ENCODE measurements around the gene SLC4A1.

The SLC4A1 gene

GRCh38 chr17:44219616-44220212 is 48.2 kb downstream of the SLC4A1 start, which contains the start of gene UBTF:
TSS of gene UBTF (minus strand) at chr17:44219675. CDS start at chr17:44218229, 1,446 bp downstream.
- peak; percentile 62 for DNase-seq

DNA sequence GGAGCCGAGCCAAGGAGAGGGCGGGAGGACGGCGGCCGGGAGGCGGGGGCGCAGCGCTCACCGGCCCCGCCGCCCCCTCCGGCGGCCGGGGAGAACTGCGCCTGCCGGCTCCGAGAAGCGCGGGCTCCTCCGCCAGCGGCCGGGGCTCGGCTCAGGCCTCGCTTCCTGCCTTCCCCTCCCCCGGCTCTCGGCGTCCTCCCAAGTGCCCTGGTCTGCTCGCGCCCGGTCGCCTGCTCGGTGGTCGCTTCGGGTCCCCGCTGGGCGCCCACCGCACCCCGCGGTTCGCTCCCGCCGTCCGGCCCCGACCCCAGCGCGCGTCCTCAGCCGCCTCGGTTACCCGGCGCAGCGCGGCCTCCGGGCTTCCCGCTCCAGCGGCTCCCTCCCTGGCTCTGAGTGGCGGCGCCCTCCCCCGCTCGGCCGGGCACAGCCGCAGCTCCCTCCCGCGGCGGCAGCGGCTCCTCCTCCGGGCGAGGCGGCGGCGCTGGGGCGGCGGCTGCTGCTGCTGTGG is 48.8 kb downstream of the SLC4A1 start:
- DNase-seq, result peak; percentile 59

DNA sequence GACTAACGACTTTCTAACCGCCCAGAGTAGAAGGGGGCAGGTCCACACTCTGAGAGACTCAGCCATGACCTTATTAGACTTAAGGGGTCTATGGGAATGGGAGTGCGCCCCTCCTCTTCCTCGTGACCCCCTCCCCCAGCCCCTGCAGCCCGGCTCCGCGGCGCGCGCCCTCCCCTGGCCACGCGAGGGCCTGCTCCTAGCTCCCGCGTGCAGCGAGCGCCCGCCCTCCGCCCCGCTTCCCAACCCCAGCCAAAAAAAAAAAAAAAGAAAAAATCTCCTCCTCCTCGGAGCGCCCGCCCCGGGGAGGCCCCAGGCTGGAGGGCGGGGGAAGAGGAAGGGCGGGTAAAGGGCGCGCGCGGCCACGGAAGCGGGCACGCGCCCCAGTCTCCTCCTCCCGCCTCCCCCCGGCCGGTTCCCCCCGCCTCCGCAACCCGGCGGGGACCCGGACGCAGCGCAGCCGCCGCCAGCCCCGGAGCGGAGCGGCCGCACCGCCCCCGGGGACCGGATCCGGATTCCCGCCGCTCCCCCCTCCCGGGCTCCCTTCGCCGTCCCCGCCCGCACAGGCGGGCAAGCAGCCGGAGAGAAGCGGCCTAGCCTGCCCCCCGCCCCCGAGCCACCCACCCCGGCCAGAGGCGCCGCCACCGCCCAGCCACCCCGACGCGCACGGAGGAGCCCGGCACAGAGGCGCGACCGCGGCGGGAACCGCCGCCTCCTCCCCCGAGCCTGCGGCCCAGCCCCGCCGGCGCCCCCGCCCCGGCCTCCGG is 49.4 kb downstream of the SLC4A1 start:
- DNase-seq, result peak; percentile 83

DNA sequence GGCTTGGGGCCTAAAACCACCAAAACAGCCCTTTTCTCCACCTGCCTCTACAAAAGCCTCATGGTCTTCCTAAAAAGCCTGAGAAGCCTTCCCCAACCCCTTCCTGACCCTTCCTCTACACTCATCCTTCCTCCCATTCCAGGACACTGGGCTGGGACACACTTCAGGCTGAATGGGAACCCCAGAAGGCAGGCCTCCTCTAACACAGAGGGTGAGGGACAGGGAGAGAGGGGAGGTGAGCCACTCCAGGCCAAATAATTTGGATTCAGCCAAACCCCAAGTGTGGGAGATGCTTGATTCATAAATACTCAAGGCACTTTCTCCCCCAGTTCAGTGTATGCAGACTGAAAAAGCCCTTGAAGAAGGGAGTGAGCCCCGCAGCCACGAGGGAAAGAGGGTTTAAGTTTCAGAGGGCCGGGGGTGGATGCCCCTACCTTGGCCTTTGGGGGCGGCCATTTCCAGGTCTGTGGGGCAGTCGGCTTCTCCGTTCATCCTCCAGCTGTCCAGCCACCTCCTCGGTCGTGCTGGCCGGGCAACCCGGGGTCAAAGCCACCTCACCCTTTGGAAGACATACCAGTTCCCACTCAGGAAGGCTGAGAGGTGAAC is 50.1 kb downstream of the SLC4A1 start:
- no peak for DNase-seq

- no peak for DNase-seq
Measured at GRCh38 chr17:44216694-44217093, 51.2 kb downstream of the SLC4A1 start.

DNA sequence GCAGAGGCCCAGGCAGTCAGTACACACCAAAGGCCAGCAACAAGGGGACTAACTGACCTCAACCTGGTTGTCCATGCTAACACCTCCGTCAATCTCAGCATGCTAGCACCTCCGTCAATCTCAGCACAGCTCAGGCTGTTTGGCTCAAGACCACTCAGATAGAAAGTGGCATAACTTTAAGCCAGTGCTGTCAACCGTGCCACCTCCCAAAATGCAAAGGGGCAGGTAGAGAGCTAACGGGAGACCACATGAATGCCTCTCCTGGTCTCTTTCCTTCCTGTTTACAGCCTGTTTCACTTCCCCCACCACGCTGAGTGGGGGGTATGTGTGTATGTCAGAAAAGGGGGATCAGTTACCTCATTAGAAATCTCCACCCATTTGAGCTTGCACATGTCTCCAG is 51.8 kb downstream of the SLC4A1 start:
- DNase-seq, result no peak

DNA sequence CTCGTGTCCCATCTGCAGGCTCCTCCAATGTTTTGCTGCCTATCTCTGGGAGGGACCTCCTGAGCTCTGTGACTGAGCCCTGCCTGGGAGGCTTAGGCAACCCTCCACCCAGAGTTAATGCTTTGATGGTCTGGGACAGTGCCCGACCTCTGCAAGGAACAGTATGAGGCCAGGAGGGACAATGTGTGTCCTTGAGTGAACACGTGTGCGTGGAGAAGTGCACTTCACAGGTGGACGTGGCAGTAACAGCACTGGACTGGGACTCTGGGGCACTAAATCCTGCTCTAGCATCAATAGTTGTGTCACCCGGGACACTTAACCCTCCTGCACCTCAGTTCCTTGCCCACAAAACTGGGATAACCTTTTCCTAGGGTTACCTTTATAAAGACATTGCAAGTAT is 53.0 kb downstream of the SLC4A1 start:
- DNase-seq, result no peak

GRCh38 chr17:44214230-44214494 is 53.8 kb downstream of the SLC4A1 start:
- DNase-seq, result no peak

DNA sequence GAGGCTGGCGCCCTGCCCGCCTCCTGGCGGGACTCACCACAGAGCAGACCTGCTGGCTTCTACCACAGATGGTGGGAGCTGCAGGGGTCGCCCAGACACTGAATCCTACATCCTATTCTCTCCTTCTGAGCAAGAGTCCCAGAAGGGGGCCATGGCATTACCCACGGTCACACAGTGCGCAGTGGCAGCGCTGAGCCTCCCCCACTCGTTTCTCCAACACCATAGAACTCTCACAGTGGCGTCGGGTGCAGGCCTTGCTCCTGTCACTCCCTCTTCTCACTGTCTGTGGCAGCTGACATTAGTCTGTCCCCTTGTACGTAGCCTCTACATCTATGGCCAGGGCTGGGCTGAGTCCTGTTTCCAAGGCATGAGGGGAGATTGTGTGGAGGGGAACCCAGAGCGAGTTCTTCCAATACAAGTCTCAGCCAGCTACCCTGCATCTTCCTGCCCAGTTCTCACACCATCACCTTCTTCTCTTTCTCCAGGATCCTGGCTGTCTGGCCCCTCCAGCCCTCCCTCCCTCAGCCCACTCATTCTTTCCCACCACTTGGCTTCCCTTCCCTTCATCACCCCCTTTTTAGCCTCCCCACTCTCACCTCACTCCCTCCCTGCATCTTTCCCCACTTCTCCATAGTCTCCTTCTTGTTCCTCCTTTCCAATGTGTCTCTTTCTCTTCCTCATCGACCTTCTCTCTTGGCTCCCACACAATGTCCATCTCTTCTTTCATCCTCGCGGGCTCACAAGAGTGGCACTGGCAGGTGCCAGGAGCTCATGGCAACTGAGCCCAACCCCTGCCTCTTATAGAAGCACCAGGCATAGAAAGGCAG is 54.3 kb downstream of the SLC4A1 start:
- no peak for DNase-seq

- no peak for DNase-seq
Measured at GRCh38 chr17:44212507-44213402, 55.2 kb downstream of the SLC4A1 start.

DNA sequence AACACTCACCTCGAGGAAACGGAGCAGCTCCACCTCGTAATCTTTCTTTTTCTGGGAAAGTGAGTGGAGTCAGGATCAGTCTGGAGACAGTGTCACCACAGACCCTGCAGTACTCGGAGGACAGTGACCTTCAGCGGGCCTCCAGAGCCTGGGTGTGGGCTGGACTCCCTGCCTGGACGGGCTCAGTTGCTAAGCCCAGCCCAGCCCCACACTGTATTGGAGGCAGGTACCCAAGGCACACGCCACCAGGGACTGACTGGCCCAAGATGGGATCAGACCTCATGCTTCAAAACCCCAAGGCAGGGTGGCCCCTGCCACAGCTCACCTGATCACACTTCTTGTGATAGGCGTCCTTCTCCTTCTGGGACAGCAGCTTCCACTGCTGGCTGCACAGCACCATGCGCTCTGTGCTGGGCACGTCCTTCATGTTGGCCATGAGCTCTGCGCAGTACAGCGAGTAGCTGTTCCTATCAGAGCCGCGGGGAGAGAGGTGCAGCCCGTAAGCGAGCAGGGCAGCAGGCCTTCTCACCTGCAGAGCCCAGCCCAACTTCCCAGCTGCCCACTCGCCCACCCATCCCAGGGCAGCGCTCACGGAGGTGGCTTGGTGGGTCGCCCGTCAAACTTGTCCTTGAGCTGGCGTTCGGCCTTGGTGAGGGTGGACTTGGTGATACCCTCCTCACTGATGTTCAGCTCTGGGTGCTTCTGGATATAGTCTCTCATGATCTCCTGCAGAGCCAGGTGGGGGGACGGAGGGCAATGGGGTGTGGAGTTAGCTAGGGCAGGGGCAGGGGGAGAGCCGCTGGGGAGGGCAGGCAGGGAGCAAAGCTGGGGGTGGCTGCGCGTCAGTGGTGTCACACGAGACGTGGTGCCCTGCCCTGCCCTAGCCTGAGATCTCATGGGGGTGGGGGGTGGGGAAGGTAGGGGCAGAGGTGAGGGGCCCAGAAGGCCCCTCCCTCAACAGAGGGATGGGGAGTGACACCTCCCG is 56.4 kb downstream of the SLC4A1 start:
- no peak for DNase-seq

GRCh38 chr17:44210342-44211192 is 57.4 kb downstream of the SLC4A1 start:
- peak; percentile 87 for DNase-seq

DNA sequence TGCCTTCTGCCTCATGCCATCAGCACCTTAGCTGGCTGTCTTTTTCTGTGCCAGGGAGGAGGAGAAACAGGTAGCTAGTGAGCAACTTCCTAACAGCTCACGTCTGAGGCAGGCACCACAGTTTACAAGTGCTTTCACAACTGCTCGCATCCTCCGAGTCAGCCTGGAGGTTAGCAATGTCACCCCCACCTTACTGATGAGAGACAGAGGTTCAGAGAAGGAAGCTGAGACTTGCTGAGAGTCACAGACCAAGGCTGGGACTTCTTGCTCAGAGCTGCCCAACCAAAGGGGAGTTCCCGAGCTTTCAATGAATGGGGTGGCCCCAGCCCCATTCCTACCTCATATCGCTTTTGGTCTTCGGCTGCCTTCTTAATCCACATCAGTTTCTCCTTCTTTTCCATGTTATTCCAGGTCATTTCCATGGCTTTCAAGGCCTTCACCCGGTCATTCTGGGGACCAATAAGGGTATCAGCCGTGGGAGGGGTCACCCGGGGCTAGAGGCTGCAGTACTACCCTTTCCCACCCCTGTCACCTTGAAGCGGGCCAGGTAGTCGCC is 58.1 kb downstream of the SLC4A1 start:
- no peak for DNase-seq

GRCh38 chr17:44207743-44208142 is 60.2 kb downstream of the SLC4A1 start:
- DNase-seq, result no peak

DNA sequence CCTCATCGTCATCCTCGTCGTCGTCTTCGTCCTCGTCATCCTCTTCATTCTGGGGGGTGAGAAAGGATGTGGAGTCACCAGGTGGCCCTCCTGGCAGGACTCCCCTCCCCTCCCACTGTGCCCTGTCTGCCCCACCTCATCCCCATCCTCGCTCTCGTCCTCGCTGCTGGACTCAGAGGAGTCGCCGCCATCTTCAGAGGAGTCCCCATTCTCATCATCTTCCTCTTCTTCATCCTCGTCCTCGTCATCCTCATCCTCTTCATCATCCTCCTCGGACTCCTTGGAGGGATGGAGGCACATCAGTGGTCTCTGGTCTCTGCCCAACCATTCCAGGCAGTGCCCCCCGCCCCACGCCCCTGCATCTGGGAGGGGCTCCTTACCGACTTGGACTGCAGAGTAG is 60.6 kb downstream of the SLC4A1 start:
- no peak for DNase-seq

DNA sequence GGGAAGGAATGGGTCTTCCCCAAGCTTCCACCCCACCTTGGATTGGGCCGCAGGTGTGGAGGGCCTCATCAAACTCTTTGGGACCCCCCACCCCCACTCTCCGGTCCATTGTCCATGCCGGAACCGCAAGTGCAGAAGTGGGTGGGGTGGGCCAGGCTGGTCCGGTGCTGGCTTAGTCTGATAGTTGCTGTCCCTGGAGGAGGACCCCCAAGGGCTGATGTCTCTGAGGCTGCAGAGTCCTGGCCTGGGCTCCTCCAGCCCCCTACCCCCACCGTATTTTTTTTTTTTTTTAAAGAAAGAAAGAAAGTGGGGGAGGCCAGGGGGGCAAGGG is 61.1 kb downstream of the SLC4A1 start:
- no peak for DNase-seq

DNA sequence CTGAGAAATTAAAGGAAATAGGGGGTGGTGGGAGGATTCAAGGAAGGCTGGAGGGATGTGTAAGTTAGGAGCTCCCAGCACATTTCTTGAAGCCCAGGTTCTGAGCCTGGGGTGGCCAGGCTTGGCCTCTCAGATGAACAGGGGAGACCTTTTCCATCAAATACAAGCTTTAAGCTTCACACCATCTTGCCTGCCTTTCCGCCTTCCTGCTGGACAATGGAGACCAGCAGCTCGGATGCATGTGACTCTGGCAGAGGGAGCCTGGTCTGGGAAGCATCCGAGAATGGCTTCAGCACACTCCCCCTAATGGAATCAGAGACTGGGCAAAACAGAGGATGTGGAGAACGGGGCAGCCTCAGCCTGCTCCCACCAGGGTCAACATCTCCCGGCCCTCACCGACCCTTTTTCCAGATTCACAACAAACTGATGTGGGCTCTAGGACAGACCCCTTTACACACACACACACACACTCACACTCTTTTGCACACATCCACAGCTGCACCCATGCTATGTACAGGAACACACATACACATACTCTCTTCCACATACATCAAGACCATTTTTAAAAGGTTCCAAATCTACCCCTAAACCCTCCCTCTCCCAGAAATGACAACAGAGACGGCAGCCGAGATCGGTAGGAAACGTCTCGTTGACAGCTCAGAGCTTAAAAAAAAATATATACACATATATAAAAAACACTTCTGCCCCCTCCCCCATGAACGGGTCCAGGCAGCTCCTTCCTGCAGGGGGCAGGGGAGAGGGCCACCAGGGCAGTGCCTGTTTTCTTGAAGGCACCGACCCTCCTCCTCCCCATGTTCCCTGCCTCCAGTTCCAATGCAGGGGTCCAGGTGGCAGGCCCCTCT is 61.7 kb downstream of the SLC4A1 start:
- DNase-seq, result no peak

DNA sequence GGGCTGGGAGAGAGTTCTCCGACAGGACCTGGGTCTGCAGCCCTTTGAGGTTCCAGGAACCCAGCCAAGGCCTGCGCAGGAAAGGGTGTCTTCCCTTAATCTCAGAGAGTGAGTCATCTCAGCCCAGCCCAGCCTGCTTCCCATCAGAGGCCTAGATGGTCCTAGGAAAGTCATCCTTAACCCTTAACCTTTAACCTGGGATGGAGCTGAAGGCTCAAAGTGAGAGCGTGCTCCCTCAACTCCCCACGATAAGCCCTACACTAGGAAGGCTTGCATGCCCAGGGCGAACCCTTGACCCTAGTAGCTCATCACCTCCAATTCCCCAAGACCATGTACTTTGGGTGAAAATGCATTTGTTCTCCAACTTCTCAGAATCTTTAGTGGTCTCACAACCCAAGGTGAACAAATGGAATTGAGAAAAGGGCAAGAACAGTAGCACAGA is 63.5 kb downstream of the SLC4A1 start:
- DNase-seq, result no peak

Measured in activated CD4-positive, alpha-beta T cell treated with anti-CD3 and anti-CD28 coated beads for 1 hour (primary cell).